Measurements from ENCODE around the gene IGFBP5. TPM values are rescaled to one million over a fixed set of nuclear protein-coding genes. Genes with fewer than 3 reads are reported as not detected.

IGFBP5 gene
- total and polyA plus RNA-seq, 10 of the 15 experiments (the other 5 are each of a cell fraction or from before 2014, with no cell fraction given) = 2.8 TPM; not detected in 9

DNA sequence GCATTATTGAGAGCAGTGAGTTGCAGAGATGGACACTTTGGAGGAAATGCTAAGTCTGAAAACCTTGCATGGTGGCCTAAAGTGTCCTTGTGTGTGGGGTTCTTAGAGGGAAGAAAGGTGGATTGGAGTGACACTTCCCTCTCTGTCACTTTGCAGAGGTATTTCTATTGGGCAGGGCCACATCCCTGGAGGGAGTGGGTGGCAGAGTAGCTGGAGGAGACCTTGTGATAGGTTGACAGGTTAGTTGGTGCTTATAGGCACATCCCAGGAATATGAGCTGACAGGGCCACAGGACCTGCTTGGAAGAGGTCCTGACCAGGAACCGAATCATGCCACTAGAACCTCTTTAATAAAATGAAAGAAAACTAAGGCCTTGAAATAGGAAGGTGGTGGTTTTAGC lies 972 bp upstream of the IGFBP5 start:
- ChIA-PET SMC1A (ENCODE audit: uncharacterized antibody, unreplicated experiment) (no interaction called here), POLR2A (no interaction called here), RAD21 (ENCODE audit: unreplicated experiment) (no interaction called here), CTCF (interaction anchor here (0.7 to 1.3 kb wide), 2 partner anchors 10 to 470 kb away, joined by 3 read pairs; no protein-coding TSS in a partner anchor)
- H3K9ac ChIP-seq (ENCODE audit: control insufficient read depth, insufficient read depth, low read length) = no peak overlapping the region
- no peaks in the 10 kb centered on the region for H3K36me3 ChIP-seq (ENCODE audit: control insufficient read depth in 2 of 2, insufficient read depth in 2 of 2, low read length in 1 of 2)
- intact Hi-C loops (cut with micrococcal nuclease; ENCODE audit: unreplicated experiment) (loop anchor here (10.0 kb wide), 1 partner anchor 528 kb away; no protein-coding TSS in a partner anchor), in situ Hi-C loops (cut with MboI) (no loop called here)
- FAIRE-seq = no peak
- H3K79me2 ChIP-seq (ENCODE audit: control insufficient read depth, insufficient read depth, low read length) = no peaks in the 10 kb centered on the region
- peaks cover 12 to 20% of the 10 kb centered on the region in 2 experiments for H3K27me3 ChIP-seq (replicated peaks in 1 of 2; ENCODE audit: control insufficient read depth in 2 of 2, insufficient read depth in 2 of 2, low read length in 1 of 2)
- TF ChIP-seq MEF2B (IDR thresholded peaks at IDR 0.05; ENCODE audit: partially characterized antibody, poor library complexity, severe bottlenecking) = no peak
- TF ChIP-seq CTCF (IDR thresholded peaks at IDR 0.05 in 2 of 3, conservative IDR thresholded peaks at IDR 0.05 in 1 of 3; ENCODE audit: control insufficient read depth in 2 of 3, extremely low read depth in 1 of 3, insufficient read depth in 1 of 3, low read depth in 3 of 3, low read length in 3 of 3) = no peak
- TF ChIP-seq NR2C1 (IDR thresholded peaks at IDR 0.05) = no peak
- TF ChIP-seq KDM1A (IDR thresholded peaks at IDR 0.05; ENCODE audit: borderline replicate concordance) = no peak
- TF ChIP-seq, protein P1, sequence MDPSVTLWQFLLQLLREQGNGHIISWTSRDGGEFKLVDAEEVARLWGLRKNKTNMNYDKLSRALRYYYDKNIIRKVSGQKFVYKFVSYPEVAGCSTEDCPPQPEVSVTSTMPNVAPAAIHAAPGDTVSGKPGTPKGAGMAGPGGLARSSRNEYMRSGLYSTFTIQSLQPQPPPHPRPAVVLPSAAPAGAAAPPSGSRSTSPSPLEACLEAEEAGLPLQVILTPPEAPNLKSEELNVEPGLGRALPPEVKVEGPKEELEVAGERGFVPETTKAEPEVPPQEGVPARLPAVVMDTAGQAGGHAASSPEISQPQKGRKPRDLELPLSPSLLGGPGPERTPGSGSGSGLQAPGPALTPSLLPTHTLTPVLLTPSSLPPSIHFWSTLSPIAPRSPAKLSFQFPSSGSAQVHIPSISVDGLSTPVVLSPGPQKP (IDR thresholded peaks at IDR 0.05; ENCODE audit: low read depth, low read length) = no peak
- TF ChIP-seq ZNF217 (IDR thresholded peaks at IDR 0.05) = no peak
- no peak for TF ChIP-seq NFYA (IDR thresholded peaks at IDR 0.05; ENCODE audit: borderline replicate concordance, low read depth, low read length)
- TF ChIP-seq JUNB (IDR thresholded peaks at IDR 0.05) = no peak
- no peak for TF ChIP-seq HCFC1 (IDR thresholded peaks at IDR 0.05; ENCODE audit: low read length)
- no peak for TF ChIP-seq IKZF1 (conservative IDR thresholded peaks at IDR 0.05)
- no peak for TF ChIP-seq SRF (IDR thresholded peaks at IDR 0.05; ENCODE audit: low read depth in 2 of 2, low read length in 2 of 2)
- TF ChIP-seq SMAD5 (IDR thresholded peaks at IDR 0.05; ENCODE audit: low read depth) = no peak
- TF ChIP-seq, protein P2, sequence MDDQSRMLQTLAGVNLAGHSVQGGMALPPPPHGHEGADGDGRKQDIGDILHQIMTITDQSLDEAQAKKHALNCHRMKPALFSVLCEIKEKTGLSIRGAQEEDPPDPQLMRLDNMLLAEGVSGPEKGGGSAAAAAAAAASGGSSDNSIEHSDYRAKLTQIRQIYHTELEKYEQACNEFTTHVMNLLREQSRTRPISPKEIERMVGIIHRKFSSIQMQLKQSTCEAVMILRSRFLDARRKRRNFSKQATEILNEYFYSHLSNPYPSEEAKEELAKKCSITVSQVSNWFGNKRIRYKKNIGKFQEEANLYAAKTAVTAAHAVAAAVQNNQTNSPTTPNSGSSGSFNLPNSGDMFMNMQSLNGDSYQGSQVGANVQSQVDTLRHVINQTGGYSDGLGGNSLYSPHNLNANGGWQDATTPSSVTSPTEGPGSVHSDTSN (IDR thresholded peaks at IDR 0.05; ENCODE audit: insufficient replicate concordance, low read depth, low read length) = no peak
- TF ChIP-seq EGR1 (IDR thresholded peaks at IDR 0.05; ENCODE audit: borderline replicate concordance in 1 of 2, low read depth in 2 of 2, low read length in 2 of 2) = no peak
- no peak for TF ChIP-seq BACH1 (IDR thresholded peaks at IDR 0.05; ENCODE audit: borderline replicate concordance)
- no peak for TF ChIP-seq CBX3 (IDR thresholded peaks at IDR 0.05; ENCODE audit: borderline replicate concordance, low read depth)
- no peak for TF ChIP-seq SIN3A (IDR thresholded peaks at IDR 0.05; ENCODE audit: low read depth, low read length)
- no peak for TF ChIP-seq NFYB (IDR thresholded peaks at IDR 0.05; ENCODE audit: insufficient read depth, low read depth, low read length)
- H3K4me2 ChIP-seq (ENCODE audit: control insufficient read depth, insufficient read depth) = no peak overlapping the region
- no TSS peak for BruUV-seq (replicated peaks)
- H3K27ac ChIP-seq (ENCODE audit: control insufficient read depth, insufficient read depth) = no peak overlapping the region
- H3K4me1 ChIP-seq (ENCODE audit: control insufficient read depth, insufficient read depth, low read length) = no peaks in the 10 kb centered on the region
- ATAC-seq = no peak
- DNase-seq (ENCODE audit: low read depth, low spot score) = no peak
- no peaks in the 10 kb centered on the region for H3K9me3 ChIP-seq (replicated peaks; ENCODE audit: control insufficient read depth, insufficient read depth, low read length)
- no peak overlapping the region for H2AFZ ChIP-seq (ENCODE audit: control insufficient read depth, low read depth, low read length)
- no peaks in the 10 kb centered on the region for H4K20me1 ChIP-seq (ENCODE audit: control insufficient read depth, insufficient read depth)
- WGBS (ENCODE audit: insufficient coverage, insufficient replicate concordance, low lambda C conversion rate, missing lambda C conversion rate) = 30% methylated on average over 1 of the region's 1 CpG
- H3K4me3 ChIP-seq = no peak overlapping the region

Data from GM12878 (cell line).